Measurements from ENCODE around the gene MEIS2.

DNA sequence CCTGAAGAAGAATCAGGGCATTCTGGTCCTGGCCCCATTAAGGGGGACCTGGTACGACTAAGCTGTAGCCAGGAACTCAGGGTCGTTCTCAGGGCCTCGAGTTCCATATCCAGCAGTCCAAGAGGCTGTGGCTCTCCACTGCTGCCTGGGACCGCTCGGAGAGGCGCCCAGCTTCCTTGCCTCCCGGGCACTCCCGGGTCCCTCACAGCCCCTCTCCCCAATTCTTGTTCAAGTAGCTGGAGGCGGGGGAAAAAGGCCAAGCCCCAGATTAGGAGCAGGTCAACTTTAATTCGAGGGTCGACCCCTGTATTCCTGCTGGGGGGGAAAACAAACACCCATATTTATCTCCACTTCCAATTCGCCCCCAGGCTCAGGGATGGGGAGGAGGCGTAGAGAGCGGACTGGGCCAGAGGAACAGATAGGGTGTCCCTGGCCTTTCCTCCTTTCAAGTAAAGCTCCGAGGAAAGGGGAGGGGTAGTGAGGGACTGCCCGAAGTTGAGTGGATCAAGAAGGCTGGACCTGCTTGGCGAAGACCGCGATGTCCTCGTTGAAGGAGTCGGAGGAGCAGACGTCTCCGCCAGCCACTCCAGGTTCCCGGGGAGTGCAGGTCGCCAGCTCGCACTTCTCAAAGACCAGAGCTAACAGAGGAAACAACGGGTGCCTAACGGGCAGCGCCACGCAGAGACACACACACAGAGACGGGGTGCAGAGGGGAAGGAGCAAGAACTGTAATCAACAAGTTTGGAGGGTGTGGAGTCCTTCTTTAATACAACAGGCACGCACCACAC, 4.4 kb downstream of the MEIS2 start:
- no peak for TF ChIP-seq POLR2A (IDR thresholded peaks at IDR 0.05)
- TF ChIP-seq, protein P1, sequence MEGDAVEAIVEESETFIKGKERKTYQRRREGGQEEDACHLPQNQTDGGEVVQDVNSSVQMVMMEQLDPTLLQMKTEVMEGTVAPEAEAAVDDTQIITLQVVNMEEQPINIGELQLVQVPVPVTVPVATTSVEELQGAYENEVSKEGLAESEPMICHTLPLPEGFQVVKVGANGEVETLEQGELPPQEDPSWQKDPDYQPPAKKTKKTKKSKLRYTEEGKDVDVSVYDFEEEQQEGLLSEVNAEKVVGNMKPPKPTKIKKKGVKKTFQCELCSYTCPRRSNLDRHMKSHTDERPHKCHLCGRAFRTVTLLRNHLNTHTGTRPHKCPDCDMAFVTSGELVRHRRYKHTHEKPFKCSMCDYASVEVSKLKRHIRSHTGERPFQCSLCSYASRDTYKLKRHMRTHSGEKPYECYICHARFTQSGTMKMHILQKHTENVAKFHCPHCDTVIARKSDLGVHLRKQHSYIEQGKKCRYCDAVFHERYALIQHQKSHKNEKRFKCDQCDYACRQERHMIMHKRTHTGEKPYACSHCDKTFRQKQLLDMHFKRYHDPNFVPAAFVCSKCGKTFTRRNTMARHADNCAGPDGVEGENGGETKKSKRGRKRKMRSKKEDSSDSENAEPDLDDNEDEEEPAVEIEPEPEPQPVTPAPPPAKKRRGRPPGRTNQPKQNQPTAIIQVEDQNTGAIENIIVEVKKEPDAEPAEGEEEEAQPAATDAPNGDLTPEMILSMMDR (IDR thresholded peaks at IDR 0.05): no peak

Data from thyroid gland (tissue), 4 donors.